Measurements from ENCODE around the gene ZSCAN12. TPM values are rescaled to one million over a fixed set of nuclear protein-coding genes. Genes with fewer than 3 reads are reported as not detected.
"Not testable (repeated sequence)": the region's sequence is repeated elsewhere in the genome, so short reads cannot be mapped to it uniquely, and the experiment has no call there.

The ZSCAN12 gene
- total RNA-seq, 1 donor from 2014 or later = 12.4 TPM

DNA sequence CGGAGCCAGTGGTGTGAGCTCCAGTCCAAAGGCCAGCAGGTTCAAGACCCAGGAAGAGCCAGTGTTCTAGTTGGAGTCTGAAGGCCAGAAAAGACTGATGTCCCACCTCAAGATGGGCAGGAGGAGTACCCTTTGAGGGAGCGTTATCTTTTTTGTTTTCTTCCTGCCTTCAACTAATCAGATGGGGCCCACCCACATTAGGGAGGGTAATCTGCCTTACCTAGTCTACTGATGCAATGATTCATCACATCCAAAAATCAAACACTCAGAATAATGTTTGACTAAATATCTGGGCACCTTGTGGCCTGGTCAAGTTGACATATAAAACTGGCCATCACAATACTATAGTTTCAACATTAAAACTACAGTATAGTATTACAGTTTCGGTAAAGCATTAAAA is 30.1 kb downstream of the ZSCAN12 start:
- peaks cover 9% of the 10 kb centered on the region for H3K36me3 Mint-ChIP-seq
- TF ChIP-seq, protein P1, sequence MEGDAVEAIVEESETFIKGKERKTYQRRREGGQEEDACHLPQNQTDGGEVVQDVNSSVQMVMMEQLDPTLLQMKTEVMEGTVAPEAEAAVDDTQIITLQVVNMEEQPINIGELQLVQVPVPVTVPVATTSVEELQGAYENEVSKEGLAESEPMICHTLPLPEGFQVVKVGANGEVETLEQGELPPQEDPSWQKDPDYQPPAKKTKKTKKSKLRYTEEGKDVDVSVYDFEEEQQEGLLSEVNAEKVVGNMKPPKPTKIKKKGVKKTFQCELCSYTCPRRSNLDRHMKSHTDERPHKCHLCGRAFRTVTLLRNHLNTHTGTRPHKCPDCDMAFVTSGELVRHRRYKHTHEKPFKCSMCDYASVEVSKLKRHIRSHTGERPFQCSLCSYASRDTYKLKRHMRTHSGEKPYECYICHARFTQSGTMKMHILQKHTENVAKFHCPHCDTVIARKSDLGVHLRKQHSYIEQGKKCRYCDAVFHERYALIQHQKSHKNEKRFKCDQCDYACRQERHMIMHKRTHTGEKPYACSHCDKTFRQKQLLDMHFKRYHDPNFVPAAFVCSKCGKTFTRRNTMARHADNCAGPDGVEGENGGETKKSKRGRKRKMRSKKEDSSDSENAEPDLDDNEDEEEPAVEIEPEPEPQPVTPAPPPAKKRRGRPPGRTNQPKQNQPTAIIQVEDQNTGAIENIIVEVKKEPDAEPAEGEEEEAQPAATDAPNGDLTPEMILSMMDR (conservative IDR thresholded peaks at IDR 0.05) = no peak

DNA sequence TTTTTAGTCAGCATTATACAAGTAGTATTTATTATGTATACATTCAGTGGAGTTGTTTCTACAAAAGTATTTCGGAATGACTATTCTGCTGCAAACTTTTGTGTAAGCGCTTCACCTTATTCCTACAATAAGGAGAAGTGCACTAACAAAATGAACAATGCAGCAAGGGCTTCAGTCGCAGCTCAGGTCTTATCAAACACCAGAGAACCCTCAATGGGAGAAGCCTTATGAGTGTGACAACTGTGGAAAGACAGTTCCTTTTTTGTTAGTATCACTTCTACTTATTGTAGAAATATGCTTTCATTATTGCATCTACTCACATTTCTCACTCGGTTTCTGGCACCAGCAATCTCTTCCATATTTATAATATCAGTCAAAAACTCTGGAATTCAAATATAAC is 31.0 kb downstream of the ZSCAN12 start:
- Mint-ChIP-seq H3K4me3 (no peak overlapping the region), H3K9me3 (no peaks in the 10 kb centered on the region), H3K36me3 (peaks cover 9% of the 10 kb centered on the region), H3K27me3 (no peaks in the 10 kb centered on the region), H3K4me1 (ENCODE audit: unreplicated experiment) (no peaks in the 10 kb centered on the region), H3K27ac (no peak overlapping the region)
- no peak for DNase-seq (ENCODE audit: extremely low spot score, unreplicated experiment)
- TF ChIP-seq, protein P1 (conservative IDR thresholded peaks at IDR 0.05) = no peak

More for the DNA sequence above, 30.1 kb downstream of the ZSCAN12 start:
- no peaks in the 10 kb centered on the region for H3K9me3 Mint-ChIP-seq
- no peak for DNase-seq (ENCODE audit: extremely low spot score, unreplicated experiment)
- no peaks in the 10 kb centered on the region for H3K4me1 Mint-ChIP-seq (ENCODE audit: unreplicated experiment)
- H3K4me3 Mint-ChIP-seq = no peak overlapping the region
- no peak overlapping the region for H3K27ac Mint-ChIP-seq
- H3K27me3 Mint-ChIP-seq = no peaks in the 10 kb centered on the region

DNA sequence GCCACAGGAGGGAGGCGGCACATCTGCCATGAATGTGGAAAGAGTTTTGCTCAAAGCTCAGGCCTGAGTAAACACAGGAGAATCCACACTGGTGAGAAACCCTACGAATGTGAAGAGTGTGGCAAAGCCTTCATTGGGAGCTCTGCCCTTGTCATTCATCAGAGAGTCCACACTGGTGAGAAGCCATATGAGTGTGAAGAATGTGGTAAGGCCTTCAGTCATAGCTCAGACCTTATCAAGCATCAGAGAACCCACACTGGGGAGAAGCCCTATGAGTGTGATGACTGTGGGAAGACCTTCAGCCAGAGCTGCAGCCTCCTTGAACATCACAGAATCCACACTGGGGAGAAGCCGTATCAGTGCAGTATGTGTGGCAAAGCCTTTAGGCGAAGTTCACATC is 34.0 kb downstream of the ZSCAN12 start:
- not testable (repeated sequence) for H3K4me3 Mint-ChIP-seq; H3K36me3 Mint-ChIP-seq; DNase-seq (ENCODE audit: extremely low spot score, unreplicated experiment); H3K4me1 Mint-ChIP-seq (ENCODE audit: unreplicated experiment); H3K9me3 Mint-ChIP-seq; H3K27ac Mint-ChIP-seq; H3K27me3 Mint-ChIP-seq

DNA sequence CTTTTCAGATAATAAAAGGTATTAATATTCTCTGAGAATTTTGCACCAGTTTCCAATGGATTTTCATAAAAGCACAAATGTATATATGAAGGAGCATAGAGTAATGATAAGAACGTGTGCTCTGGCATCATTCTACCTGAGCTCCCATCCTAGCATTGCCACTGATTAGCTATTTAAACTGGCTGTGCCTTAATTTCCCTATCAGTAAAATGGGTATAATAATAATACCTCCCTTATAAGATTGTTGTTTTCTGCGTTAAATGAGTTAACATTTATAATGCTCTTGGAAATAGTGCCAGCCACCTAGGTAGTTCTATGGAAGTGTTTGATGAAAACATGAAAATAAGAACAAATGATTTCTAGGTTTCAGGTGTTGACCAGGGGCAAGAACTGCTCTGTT is 38.6 kb downstream of the ZSCAN12 start:
- H3K4me1 Mint-ChIP-seq (ENCODE audit: unreplicated experiment) = peaks cover 4% of the 10 kb centered on the region
- H3K36me3 Mint-ChIP-seq = peaks cover 9% of the 10 kb centered on the region
- no peaks in the 10 kb centered on the region for H3K27me3 Mint-ChIP-seq
- no peak for DNase-seq (ENCODE audit: extremely low spot score, unreplicated experiment)
- TF ChIP-seq, protein P1 (conservative IDR thresholded peaks at IDR 0.05) = no peak
- H3K9me3 Mint-ChIP-seq = no peaks in the 10 kb centered on the region
- no peak overlapping the region for H3K27ac Mint-ChIP-seq
- H3K4me3 Mint-ChIP-seq = no peak overlapping the region

DNA sequence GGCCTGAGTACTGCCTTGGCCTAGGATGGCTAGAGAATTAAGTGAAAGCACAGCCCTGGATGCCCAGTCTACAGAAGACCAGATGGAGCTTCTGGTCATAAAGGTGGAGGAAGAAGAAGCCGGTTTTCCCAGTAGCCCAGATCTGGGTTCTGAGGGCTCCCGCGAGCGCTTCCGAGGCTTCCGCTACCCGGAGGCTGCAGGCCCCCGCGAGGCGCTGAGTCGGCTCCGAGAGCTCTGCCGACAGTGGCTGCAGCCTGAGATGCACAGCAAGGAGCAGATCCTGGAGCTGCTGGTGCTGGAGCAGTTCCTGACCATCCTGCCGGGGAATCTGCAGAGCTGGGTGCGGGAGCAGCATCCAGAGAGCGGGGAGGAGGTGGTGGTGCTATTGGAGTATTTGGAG is 40.0 kb downstream of the ZSCAN12 start:
- H3K4me3 Mint-ChIP-seq; DNase-seq (ENCODE audit: extremely low spot score, unreplicated experiment); H3K36me3 Mint-ChIP-seq; H3K9me3 Mint-ChIP-seq; H3K27me3 Mint-ChIP-seq; H3K27ac Mint-ChIP-seq: not testable (repeated sequence)
- H3K4me1 Mint-ChIP-seq (ENCODE audit: unreplicated experiment) = peaks cover 11% of the 10 kb centered on the region

DNA sequence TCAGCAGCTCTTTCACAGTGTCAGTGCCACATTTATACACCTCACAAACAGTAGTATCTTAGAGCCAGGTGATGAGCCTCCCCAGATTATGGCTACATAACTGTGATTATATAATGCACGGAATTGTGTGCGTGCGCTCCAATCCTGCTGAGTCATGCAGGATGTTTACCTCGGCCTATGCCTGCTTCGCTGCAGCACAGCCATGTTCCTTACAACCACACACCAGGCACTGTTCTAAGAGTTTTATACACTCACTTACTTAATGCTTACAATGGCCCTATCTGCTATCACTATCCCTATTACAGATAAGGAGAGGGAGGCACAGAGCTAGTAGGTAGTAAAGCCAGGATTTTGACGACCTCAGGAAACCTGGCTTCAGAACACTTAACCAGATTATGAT is 42.5 kb downstream of the ZSCAN12 start:
- no peaks in the 10 kb centered on the region for H3K9me3 Mint-ChIP-seq
- peaks cover 17% of the 10 kb centered on the region for H3K4me1 Mint-ChIP-seq (ENCODE audit: unreplicated experiment)
- H3K36me3 Mint-ChIP-seq = peaks cover 6% of the 10 kb centered on the region
- no peak overlapping the region for H3K4me3 Mint-ChIP-seq
- H3K27me3 Mint-ChIP-seq = no peaks in the 10 kb centered on the region
- H3K27ac Mint-ChIP-seq = no peak overlapping the region
- no peak for DNase-seq (ENCODE audit: extremely low spot score, unreplicated experiment)
- TF ChIP-seq, protein P1 (conservative IDR thresholded peaks at IDR 0.05) = no peak

DNA sequence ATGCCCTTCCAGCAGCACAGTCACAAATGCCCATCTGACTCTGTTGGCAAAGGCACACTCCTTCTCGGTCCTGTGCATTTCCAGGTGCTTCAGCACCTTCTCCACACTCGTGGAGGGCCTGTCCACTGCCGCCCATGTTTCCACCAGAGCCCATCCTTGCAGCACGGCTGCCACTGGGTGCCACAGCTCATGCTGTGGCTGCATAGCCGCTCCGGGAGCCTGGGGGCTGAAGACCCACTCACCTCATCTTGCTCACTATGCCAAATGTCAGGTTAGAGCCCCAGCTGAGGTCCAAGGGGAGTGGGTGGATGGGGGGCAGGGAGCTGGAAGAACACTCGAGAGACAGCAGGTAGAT is 42.9 kb downstream of the ZSCAN12 start:
- H3K36me3 Mint-ChIP-seq = peaks cover 8% of the 10 kb centered on the region
- H3K4me3 Mint-ChIP-seq = no peak overlapping the region
- no peak overlapping the region for H3K27ac Mint-ChIP-seq
- TF ChIP-seq, protein P1 (conservative IDR thresholded peaks at IDR 0.05) = no peak
- no peak for DNase-seq (ENCODE audit: extremely low spot score, unreplicated experiment)
- peaks cover 21% of the 10 kb centered on the region for H3K4me1 Mint-ChIP-seq (ENCODE audit: unreplicated experiment)
- H3K27me3 Mint-ChIP-seq = no peaks in the 10 kb centered on the region
- no peaks in the 10 kb centered on the region for H3K9me3 Mint-ChIP-seq

All from type B pancreatic cell (in vitro differentiated cells).